Measurements from ENCODE around the gene CCDC40.
"Not testable (repeated sequence)": the region's sequence is repeated elsewhere in the genome, so short reads cannot be mapped to it uniquely, and the experiment has no call there.

CCDC40 gene

GRCh38 chr17:80087346-80088265 lies 51.2 kb downstream of the CCDC40 start:
- DNase-seq, result no peak

- no peak for DNase-seq
These were observed 53.3 kb downstream of the CCDC40 start for GRCh38 chr17:80089762-80090161.

- not testable (repeated sequence) for DNase-seq
These were observed 53.7 kb downstream of the CCDC40 start for GRCh38 chr17:80090164-80090563.

GRCh38 chr17:80091376-80091775 lies 54.9 kb downstream of the CCDC40 start:
- no peak for DNase-seq

- DNase-seq, result no peak
These were observed 56.5 kb downstream of the CCDC40 start for GRCh38 chr17:80092959-80093358.

GRCh38 chr17:80095038-80095843 lies 58.8 kb downstream of the CCDC40 start:
- no peak for DNase-seq

GRCh38 chr17:80095844-80096475 lies 59.5 kb downstream of the CCDC40 start:
- no peak for DNase-seq

- DNase-seq, result no peak
These were observed 60.1 kb downstream of the CCDC40 start for GRCh38 chr17:80096561-80097021.

- no peak for DNase-seq
These were observed 60.7 kb downstream of the CCDC40 start for GRCh38 chr17:80097127-80097621.

- no peak for DNase-seq
These were observed 61.6 kb downstream of the CCDC40 start for GRCh38 chr17:80097844-80098691.

GRCh38 chr17:80099291-80100034 lies 63.0 kb downstream of the CCDC40 start:
- no peak for DNase-seq

- no peak for DNase-seq
These were observed 63.5 kb downstream of the CCDC40 start for GRCh38 chr17:80100035-80100323.

- peak; percentile 68 to 70 for DNase-seq
These were observed 64.8 kb downstream of the CCDC40 start, which contains the start of gene GAA for GRCh38 chr17:80101011-80101945. TSS of gene GAA (plus strand) at chr17:80101581. CDS start at chr17:80104587, 3,006 bp downstream.

GRCh38 chr17:80101946-80102663 lies 65.7 kb downstream of the CCDC40 start:
- DNase-seq, result no peak

GRCh38 chr17:80102664-80103448 lies 66.4 kb downstream of the CCDC40 start:
- DNase-seq, result no peak

- DNase-seq, result peak in 1 of 2 experiments; percentile 43
These were observed 67.1 kb downstream of the CCDC40 start for GRCh38 chr17:80103449-80104085.

- DNase-seq, result peak; percentile 77 to 81
These were observed 68.0 kb downstream of the CCDC40 start for GRCh38 chr17:80104321-80104955.

- no peak for DNase-seq
These were observed 68.5 kb downstream of the CCDC40 start for GRCh38 chr17:80104956-80105375.
